ENCODE measurements around the gene CDK18.
"Not testable (repeated sequence)": the region's sequence is repeated elsewhere in the genome, so short reads cannot be mapped to it uniquely, and the experiment has no call there.

CDK18 gene

GRCh38 chr1:205504311-205505075, at the start of gene CDK18:
TSS of gene CDK18 (plus strand) at chr1:205504669. CDS start at chr1:205523168, 18,499 bp downstream.
- in situ Hi-C loops (cut with MboI; ENCODE audit: low sequenced_read_pairs): no loop called here

GRCh38 chr1:205454903-205455335, 49.5 kb upstream of the CDK18 start:
- in situ Hi-C loops (cut with MboI; ENCODE audit: low sequenced_read_pairs): no loop called here

- in situ Hi-C loops (cut with MboI; ENCODE audit: low sequenced_read_pairs): no loop called here
Observed at GRCh38 chr1:205455581-205456382, 48.7 kb upstream of the CDK18 start, which contains the start of gene BLACAT1. TSS of gene BLACAT1 (minus strand) at chr1:205456045.

- in situ Hi-C loops (cut with MboI; ENCODE audit: low sequenced_read_pairs): no loop called here
Observed at GRCh38 chr1:205456383-205456867, 48.0 kb upstream of the CDK18 start.

- in situ Hi-C loops (cut with MboI; ENCODE audit: low sequenced_read_pairs): no loop called here
Observed at GRCh38 chr1:205456868-205457745, 47.4 kb upstream of the CDK18 start.

GRCh38 chr1:205458777-205459566, 45.5 kb upstream of the CDK18 start:
- in situ Hi-C loops (cut with MboI; ENCODE audit: low sequenced_read_pairs): no loop called here

- in situ Hi-C loops (cut with MboI; ENCODE audit: low sequenced_read_pairs): no loop called here
Observed at GRCh38 chr1:205465392-205465791, 39.1 kb upstream of the CDK18 start.

GRCh38 chr1:205466595-205467220, 37.8 kb upstream of the CDK18 start:
- in situ Hi-C loops (cut with MboI; ENCODE audit: low sequenced_read_pairs): no loop called here

GRCh38 chr1:205470131-205470530, 34.3 kb upstream of the CDK18 start:
- in situ Hi-C loops (cut with MboI; ENCODE audit: low sequenced_read_pairs): no loop called here

- in situ Hi-C loops (cut with MboI; ENCODE audit: low sequenced_read_pairs): no loop called here
Observed at GRCh38 chr1:205472737-205473441, 31.6 kb upstream of the CDK18 start.

- in situ Hi-C loops (cut with MboI; ENCODE audit: low sequenced_read_pairs): no loop called here
Observed at GRCh38 chr1:205473475-205473874, 31.0 kb upstream of the CDK18 start.

- in situ Hi-C loops (cut with MboI; ENCODE audit: low sequenced_read_pairs): no loop called here
Observed at GRCh38 chr1:205473966-205474365, 30.5 kb upstream of the CDK18 start.

- in situ Hi-C loops (cut with MboI; ENCODE audit: low sequenced_read_pairs): no loop called here
Observed at GRCh38 chr1:205474571-205474970, 29.9 kb upstream of the CDK18 start.

- in situ Hi-C loops (cut with MboI; ENCODE audit: low sequenced_read_pairs): no loop called here
Observed at GRCh38 chr1:205475855-205476254, 28.6 kb upstream of the CDK18 start.

- in situ Hi-C loops (cut with MboI; ENCODE audit: low sequenced_read_pairs): no loop called here
Observed at GRCh38 chr1:205476648-205477047, 27.8 kb upstream of the CDK18 start.

GRCh38 chr1:205477121-205477758, 27.2 kb upstream of the CDK18 start:
- in situ Hi-C loops (cut with MboI; ENCODE audit: low sequenced_read_pairs): no loop called here

GRCh38 chr1:205477759-205478247, 26.7 kb upstream of the CDK18 start:
- in situ Hi-C loops (cut with MboI; ENCODE audit: low sequenced_read_pairs): no loop called here

- in situ Hi-C loops (cut with MboI; ENCODE audit: low sequenced_read_pairs): not testable (repeated sequence)
Observed at GRCh38 chr1:205478985-205479384, 25.5 kb upstream of the CDK18 start.
